CD1c-positive myeloid dendritic cell (primary cell): ENCODE measurements around the gene NECAB2.

ENCODE experiments used
- DNase-seq: peaks from one replicate; pipeline ENCODE4 v3.0.0-alpha.2; 2016; ENCODE audit errors: extremely low spot score

The NECAB2 gene

GRCh38 chr16:83967838-83968305 is at the start of gene NECAB2:
NECAB2 (plus strand) TSS chr16:83968244; CDS start chr16:83968649, 405 bp downstream.
- peak; percentile 63 for DNase-seq

- DNase-seq = no peak
Measured at GRCh38 chr16:83920894-83921491, 47.1 kb upstream of the NECAB2 start.

- DNase-seq = no peak
Measured at GRCh38 chr16:83923581-83924365, 44.3 kb upstream of the NECAB2 start.

- no peak for DNase-seq
Measured at GRCh38 chr16:83924686-83925085, 43.4 kb upstream of the NECAB2 start.

- DNase-seq = no peak
Measured at GRCh38 chr16:83925095-83925905, 42.7 kb upstream of the NECAB2 start.

GRCh38 chr16:83925957-83926725 is 41.9 kb upstream of the NECAB2 start:
- DNase-seq = no peak

GRCh38 chr16:83926726-83927397 is 41.2 kb upstream of the NECAB2 start:
- peak; percentile 57 for DNase-seq

- DNase-seq = no peak
Measured at GRCh38 chr16:83928341-83929055, 39.5 kb upstream of the NECAB2 start.

GRCh38 chr16:83929811-83930555 is 38.1 kb upstream of the NECAB2 start:
- no peak for DNase-seq

GRCh38 chr16:83930730-83931500 is 37.1 kb upstream of the NECAB2 start:
- no peak for DNase-seq

GRCh38 chr16:83931556-83931955 is 36.5 kb upstream of the NECAB2 start:
- DNase-seq = no peak

- no peak for DNase-seq
Measured at GRCh38 chr16:83932304-83932703, 35.7 kb upstream of the NECAB2 start.

- DNase-seq = no peak
Measured at GRCh38 chr16:83932955-83933673, 34.9 kb upstream of the NECAB2 start.

GRCh38 chr16:83933885-83934683 is 34.0 kb upstream of the NECAB2 start:
- no peak for DNase-seq

- DNase-seq = no peak
Measured at GRCh38 chr16:83934684-83934977, 33.4 kb upstream of the NECAB2 start.

- no peak for DNase-seq
Measured at GRCh38 chr16:83935005-83935857, 32.8 kb upstream of the NECAB2 start.

- DNase-seq = no peak
Measured at GRCh38 chr16:83935858-83936255, 32.2 kb upstream of the NECAB2 start.
